ENCODE data around the gene CCDC60.

CCDC60 gene

GRCh38 chr12:119384340-119384739 lies 49.8 kb downstream of the CCDC60 start:
- no peak for DNase-seq (ENCODE audit: low spot score)

DNA sequence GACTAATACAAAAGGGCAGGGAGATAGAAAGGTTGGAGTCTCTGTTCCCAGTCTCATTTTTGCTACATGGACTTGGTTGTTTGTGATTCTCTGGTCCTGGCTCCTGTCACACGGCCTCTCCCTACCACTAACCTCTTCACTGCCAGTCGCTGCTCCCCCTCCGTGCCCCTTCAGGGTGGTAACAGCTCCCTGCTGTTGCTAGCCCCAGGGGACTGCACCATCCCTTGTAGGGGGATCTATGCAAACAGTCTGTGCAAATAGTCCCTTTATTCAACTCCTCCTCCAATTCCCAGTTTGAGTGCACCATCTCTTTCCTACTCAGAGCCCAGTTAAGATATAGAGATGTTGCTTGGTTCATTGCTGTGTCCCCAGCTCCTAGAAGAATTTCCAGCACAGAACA lies 51.1 kb downstream of the CCDC60 start:
- no peak for DNase-seq (ENCODE audit: low spot score)

DNA sequence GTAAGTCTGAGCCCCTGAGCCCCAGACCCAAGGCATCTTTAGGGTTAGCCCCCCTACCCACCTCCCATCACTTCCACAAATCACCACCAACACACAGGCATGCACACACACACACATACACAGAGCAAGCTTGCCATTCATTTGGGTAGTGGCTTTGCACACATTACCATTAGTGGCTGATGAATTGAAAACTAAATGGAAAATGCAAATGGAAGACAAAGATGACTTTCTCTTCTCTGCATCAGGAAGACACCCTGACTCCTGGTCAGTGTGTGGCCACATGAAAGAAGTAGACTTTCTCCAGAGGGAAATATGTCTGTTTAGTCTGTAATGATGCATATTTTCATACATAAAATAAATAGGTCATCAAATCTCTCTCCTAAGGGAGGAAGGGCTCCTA lies 55.2 kb downstream of the CCDC60 start:
- no peak for DNase-seq (ENCODE audit: low spot score)

- no peak for DNase-seq (ENCODE audit: low spot score)
Observed at GRCh38 chr12:119391673-119392072, 57.1 kb downstream of the CCDC60 start.

GRCh38 chr12:119393677-119394076 lies 59.1 kb downstream of the CCDC60 start:
- no peak for DNase-seq (ENCODE audit: low spot score)

DNA sequence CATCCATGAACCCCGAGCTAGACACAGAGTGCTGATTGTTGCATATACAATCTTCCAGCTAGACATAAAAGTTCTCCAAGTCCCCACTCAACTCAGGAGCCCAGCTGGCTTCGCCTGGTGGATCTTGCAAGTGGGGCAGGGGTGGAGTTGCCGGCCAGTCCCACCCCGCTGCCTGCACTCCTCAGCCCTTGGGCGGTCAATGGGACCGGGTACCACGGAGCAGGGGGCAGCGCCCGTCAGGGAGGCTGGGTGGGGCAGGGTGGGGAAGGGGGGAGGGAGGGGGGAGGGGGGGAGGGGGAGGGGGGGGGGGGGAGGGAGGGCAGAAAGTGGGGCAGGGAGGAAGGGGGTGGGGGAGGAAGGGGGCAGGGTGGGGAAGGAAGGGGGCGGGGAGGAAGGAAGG lies 63.0 kb downstream of the CCDC60 start:
- no peak for DNase-seq (ENCODE audit: low spot score)

DNA sequence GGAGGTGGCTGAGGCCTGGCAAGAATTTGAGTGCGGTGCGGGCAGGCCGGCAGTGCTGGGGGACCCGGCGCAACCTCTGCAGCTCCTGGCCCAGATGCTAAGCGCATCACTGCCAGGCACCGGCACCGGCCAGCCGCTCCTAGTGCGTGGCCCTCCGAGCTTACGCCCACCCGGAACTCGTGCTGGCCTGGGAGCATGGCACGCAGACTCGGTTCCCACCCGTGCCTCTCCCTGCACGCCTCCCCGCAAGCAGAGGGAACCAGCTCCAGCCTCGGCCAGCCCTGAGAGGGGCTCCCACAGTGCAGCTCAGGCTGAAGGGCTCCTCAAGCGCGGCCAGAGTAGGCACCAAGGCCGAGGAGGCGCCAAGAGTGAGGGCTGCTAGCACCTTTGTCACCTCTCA lies 63.7 kb downstream of the CCDC60 start:
- DNase-seq (ENCODE audit: low spot score) = no peak

DNA sequence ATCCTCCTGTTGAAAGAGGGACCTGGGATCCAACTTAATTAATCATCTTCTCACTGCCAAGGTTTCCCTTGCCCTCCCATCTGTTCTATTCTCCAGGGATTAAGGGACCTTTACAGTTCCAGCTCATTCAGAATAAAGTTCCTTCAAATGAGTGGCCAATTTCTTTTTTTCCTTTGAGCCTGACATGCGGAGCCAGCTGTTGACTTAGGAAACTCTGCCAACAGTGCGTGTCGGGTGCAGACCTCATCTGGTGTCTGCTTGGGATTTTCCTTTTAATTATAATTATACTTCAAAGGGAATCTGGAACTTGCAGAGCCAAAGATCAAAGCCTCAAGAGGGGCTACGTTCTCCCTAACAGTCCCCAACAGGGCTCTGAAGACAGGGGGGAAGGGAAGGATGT lies 64.8 kb downstream of the CCDC60 start:
- DNase-seq (ENCODE audit: low spot score) = no peak

DNA sequence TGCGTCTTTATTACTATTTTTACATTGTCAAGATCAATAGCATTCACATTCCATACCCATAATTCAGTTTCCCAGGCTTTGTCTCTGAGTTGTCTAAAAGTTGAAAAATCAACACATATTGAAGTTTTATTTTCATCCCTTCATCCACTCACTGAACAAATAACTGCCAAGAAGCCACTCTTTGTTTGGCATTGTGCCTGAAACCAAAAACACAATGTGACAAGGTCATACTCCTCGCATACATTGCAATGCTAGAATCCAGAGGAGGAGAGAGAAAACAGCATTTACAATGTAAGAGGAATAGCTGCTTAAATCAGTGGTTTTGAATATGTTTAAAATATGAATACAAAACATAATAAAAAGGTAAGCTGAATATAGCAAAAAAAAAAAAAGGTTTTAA lies 71.8 kb downstream of the CCDC60 start:
- no peak for DNase-seq (ENCODE audit: low spot score)

DNA sequence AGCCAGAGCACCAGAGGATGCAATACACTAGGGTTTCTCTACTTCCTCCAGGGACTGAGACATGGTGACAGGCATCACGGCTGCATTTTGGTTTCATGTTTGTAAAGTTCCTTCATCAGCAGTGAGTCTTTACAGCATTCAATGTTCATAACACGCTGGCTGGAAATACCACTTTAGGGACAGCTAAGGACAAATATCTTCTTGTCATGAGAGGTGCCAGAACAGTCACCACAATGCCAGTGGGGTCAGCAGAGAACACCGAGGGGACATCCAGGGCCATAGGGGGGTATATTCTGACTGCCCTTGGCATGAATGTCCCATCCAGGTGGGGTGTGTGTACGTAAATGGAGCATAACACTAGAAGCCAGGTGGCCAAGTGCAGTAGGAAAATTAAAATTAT lies 72.3 kb downstream of the CCDC60 start:
- DNase-seq (ENCODE audit: low spot score) = no peak

DNA sequence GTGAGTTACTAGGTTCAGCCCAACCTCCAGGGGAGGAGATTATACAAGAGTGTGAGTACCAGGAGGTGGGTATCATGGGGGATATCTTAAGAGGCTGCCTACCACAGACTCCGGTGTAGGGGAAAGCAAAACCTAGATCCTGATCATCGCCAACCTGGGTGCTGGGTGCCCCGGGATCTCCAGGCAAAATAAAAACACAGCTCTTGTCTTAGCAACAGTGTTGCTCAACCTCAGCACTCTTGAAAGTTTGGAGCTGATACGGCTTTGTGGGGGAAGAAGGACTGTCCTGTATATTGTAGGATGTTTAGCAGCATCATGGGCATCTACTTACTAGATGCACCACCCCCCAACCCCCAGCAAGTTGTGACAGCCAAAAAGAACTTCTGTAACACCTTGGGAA lies 74.5 kb downstream of the CCDC60 start:
- no peak for DNase-seq (ENCODE audit: low spot score)

GRCh38 chr12:119410396-119410795 lies 75.9 kb downstream of the CCDC60 start:
- DNase-seq (ENCODE audit: low spot score) = no peak

DNA sequence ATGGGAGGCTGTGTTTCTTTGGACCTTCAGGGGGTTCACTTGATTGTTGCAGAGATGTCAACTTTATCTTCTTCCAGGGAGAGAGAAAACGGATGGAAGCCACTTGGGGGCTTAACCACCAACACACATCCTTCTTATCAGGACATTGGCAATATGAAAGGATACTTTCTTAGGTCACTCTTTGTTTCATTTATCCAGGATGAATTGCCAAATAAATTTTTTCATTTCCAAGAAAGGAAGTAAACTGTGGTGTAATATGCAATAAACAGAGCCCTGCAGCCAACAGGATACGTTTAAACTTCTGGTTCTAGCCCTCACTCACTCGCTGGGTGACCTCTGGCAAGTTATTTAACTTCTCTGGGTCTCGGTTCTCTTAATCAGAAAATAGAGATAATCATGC lies 77.8 kb downstream of the CCDC60 start:
- no peak for DNase-seq (ENCODE audit: low spot score)

DNA sequence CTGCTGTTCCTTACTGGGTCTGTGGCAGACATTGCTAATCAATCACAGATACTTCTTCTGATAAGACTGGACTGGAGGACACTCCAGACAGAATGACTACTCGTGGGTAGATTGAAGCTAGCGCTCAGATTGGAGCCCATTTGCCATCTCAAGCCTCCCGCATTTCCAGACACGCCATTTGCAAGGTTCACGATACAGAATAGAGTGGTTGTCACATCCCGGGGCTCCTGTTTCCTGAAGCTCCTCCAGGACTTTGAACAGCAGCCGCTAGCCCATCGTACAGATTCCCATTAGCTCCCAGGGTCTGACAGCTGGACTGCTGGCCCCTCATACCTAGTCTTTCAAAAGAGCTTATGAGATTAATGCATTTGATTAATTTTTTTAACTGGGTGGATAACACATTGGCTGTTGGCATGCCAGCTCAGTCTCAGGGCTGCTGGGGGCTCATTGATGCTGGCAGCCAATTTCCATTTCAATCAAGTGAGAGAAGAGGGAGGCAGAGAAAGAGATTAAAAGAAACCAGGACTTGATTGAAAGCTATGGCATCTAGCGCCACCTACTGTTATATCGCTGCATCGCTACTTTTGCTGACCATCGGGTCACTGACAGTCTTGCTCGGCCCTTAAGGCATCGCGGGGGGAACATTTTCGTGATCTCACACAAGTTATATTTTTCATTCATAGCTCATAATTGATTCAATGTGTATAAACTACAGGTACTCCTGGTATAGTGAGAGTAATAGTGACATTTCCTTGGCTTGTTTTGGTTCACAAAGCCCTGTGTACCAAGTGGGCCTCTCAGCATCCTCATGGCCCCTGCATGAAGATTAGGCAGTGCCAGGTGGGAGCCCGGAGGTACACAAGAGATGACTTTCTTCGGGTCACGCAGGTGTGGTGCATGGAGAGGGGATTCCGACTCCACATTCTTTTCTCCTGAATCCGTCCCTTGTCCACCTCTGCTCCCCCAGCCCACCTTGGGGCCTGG lies 78.6 kb downstream of the CCDC60 start:
- DNase-seq (ENCODE audit: low spot score) = peak; percentile 80

DNA sequence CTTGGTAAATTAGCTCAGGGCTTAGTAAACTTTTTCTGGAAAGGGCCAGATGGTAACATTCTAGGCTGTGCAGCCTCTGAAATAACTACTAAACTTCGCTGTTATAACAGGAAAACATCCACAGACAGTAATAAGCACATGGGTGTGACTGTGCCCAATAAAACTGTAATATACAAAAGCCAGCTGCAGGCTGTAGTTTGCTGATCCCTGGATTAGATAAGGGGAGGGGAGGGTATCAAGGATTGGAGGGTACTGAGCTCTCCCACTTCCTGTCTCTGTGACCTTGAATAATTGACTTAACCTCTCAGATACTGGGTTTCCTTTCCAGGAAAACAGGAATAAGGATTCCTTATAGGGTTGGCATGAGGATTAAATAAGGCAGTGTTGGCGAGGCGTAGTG lies 81.2 kb downstream of the CCDC60 start:
- no peak for DNase-seq (ENCODE audit: low spot score)

GRCh38 chr12:119417440-119417839 lies 82.9 kb downstream of the CCDC60 start:
- no peak for DNase-seq (ENCODE audit: low spot score)

DNA sequence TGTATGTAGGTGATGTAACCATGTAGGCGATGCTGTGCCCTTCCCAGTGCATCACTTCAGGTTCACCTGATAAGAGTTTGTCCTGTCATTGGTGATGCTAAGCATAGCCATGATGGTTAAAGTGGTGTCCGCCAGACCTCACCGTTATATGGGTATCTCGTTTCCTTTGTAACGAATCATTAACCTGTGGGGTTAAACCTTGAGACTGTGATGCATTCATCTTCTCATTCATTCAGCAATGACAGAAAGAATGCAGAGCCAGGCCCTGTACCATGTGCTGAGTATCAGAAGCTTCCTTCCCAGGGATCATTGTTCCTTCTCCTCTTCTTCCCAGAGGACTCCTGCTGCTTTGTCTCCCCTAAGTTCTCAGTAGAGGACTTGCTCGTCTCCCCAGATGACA lies 84.9 kb downstream of the CCDC60 start:
- no peak for DNase-seq (ENCODE audit: low spot score)

- DNase-seq (ENCODE audit: low spot score) = no peak
Observed at GRCh38 chr12:119423285-119423684, 88.8 kb downstream of the CCDC60 start.

DNA sequence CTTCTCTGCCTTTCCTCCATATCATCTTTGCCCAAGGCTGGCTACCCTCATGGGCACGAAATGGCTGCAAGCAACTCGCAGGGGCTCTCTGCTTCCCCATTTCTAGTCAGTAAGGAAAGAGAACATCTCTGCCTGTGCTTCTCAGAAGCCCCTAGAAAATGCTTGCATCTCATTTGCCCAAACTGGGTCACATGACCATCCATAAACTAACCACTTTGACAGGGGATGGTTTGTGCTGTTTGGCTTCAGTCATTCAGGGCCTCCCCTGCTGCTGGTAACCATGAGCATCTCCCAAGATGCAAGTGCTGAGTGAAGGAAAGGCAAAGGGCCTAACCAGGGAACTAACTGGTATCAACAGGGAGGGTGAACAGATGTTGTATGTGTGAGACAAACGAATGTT lies 91.1 kb downstream of the CCDC60 start:
- no peak for DNase-seq (ENCODE audit: low spot score)

DNA sequence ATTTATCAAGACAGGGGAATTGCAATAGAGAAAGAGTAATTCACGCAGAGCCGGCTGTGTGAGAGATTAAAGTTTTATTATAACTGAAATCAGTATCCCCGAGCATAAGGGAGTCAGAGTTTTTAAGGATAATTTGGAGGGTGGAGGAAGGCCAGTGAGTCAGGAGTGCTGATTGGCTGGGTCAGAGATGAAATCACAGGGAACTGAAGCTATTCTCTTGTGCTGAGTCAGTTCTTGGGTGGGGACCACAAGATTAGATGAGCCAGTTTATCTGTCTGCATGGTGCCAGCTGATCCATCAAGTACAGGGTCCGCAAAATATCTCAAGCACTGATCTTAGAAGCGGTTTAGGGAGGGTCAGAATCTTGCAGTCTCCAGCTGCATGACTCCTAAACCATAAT lies 96.6 kb downstream of the CCDC60 start:
- no peak for DNase-seq (ENCODE audit: low spot score)

DNA sequence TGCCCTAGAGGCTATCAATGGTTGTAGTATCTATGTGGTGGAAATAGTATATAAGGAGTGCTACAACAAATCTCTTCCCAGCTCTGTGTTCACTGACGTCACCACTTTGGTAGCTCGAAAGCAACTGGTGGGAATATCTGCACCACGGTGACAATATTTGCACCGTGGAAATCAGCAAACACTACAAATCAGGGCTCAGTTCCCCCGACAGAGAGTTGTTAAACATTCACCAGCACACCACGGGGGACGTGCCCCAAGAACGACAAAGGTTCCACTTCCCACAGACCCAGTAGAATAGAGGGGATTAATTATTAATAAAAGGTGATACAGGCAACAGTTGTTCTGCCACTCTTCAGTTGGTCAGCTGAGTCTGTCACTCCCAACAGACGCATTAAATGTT lies 98.4 kb downstream of the CCDC60 start:
- no peak for DNase-seq (ENCODE audit: low spot score)

DNA sequence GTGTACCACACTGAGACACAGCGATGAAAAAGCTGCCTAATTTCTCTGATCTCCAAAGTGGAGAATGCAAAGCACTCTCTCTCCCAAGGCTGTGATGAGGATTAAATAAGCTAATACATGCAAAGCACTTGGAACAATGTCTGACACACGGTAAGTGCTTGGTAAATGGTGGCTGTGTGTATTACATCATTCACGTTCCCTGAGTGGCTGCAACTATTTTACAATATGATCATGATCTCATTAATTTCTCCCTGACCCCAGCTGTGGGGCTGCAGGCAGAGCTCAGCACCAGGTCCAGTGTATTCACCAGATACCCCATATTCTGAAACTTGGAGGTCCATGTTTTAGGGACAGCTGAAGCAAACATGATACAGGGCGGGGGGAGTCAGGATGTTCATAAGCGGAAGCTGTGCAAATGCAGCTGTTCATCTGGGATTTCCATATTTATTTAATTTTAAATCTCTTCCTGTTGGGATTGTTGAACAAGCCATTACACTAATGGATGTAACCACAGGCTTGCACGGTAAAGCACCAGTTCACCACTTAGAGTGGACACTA lies 106.4 kb downstream of the CCDC60 start:
- DNase-seq (ENCODE audit: low spot score) = no peak

- DNase-seq (ENCODE audit: low spot score) = peak; percentile 17
Observed at GRCh38 chr12:119444462-119445044, 110.0 kb downstream of the CCDC60 start.
